ENCODE data around the gene ZSCAN1. TPM values are rescaled to one million over a fixed set of nuclear protein-coding genes. Genes with fewer than 3 reads are reported as not detected.

Gene ZSCAN1
- total RNA-seq, 4 donors from 2014 or later = not detected

- DNase-seq = no peak
- Histone ChIP-seq H3K4me1 (peaks cover 5 to 9% of the 10 kb centered on the region in 2 donors), H3K9me3 (peaks cover 0 to 6% (median 0%) of the 10 kb centered on the region in 3 donors), H3K27me3 (no peaks in the 10 kb centered on the region), H3K4me3 (peak overlapping the region; percentile 85 to 99 (median 98)), H3K27ac (peak overlapping the region in 1 of 4 donors; percentile 83), H3K36me3 (no peaks in the 10 kb centered on the region)
- in situ Hi-C loops (cut with MboI; ENCODE audit: low sequenced_read_pairs in 4 of 4) = no loop called here
- intact Hi-C loops (cut with DNase I; ENCODE audit: low total_unique reads) = loop anchor here (5.0 kb wide), 1 partner anchor 1705 kb away; the partner anchor contains the start of gene ZNF582
- TF ChIP-seq POLR2A (IDR thresholded peaks at IDR 0.05) = no peak
- no peak for TF ChIP-seq CTCF (IDR thresholded peaks at IDR 0.05 in 4 of 5, conservative IDR thresholded peaks at IDR 0.05 in 1 of 5)
- ATAC-seq = no peak
Measured at GRCh38 chr19:58097349-58097748, 63.5 kb downstream of the ZSCAN1 start.

- Histone ChIP-seq H3K4me1 (peaks cover 5 to 9% of the 10 kb centered on the region in 2 donors), H3K4me3 (peak within 1 kb of the TSS; percentile 85 to 99 (median 98)), H3K36me3 (no peaks in the 10 kb centered on the region), H3K27ac (peak within 1 kb of the TSS; percentile 83 to 89 (median 86)), H3K9me3 (peaks cover 0 to 6% (median 3%) of the 10 kb centered on the region in 3 donors), H3K27me3 (no peaks in the 10 kb centered on the region)
- peak; percentile 89 to 92 for DNase-seq
- ATAC-seq = peak; percentile 98 to 99
- in situ Hi-C loops (cut with MboI; ENCODE audit: low sequenced_read_pairs in 4 of 4) = no loop called here
- peak; percentile 28 to 35 for TF ChIP-seq POLR2A (IDR thresholded peaks at IDR 0.05)
- TF ChIP-seq CTCF (IDR thresholded peaks at IDR 0.05 in 4 of 5, conservative IDR thresholded peaks at IDR 0.05 in 1 of 5) = no peak
- intact Hi-C loops (cut with DNase I; ENCODE audit: low total_unique reads) = loop anchor here (1.0 to 5.0 kb wide), 4 partner anchors 39 to 1706 kb away; partner anchors contain the start of genes ZNF135, ZNF274, ZNF582 and ZNF606
Measured at GRCh38 chr19:58097781-58098681, 64.2 kb downstream of the ZSCAN1 start, which contains the start of gene ZSCAN18. Gene ZSCAN18, minus strand, starts transcription at chr19:58098231. Its CDS starts 7,964 bp downstream, at chr19:58090267.

- peak overlapping the region; percentile 85 to 99 (median 98) for H3K4me3 ChIP-seq
- peaks cover 5 to 9% of the 10 kb centered on the region in 2 donors for H3K4me1 ChIP-seq
- in situ Hi-C loops (cut with MboI; ENCODE audit: low sequenced_read_pairs in 4 of 4) = no loop called here
- intact Hi-C loops (cut with DNase I; ENCODE audit: low total_unique reads) = loop anchor here (1.0 to 5.0 kb wide), 4 partner anchors 39 to 1706 kb away; partner anchors contain the start of genes ZNF135, ZNF274, ZNF582 and ZNF606
- H3K9me3 ChIP-seq = peaks cover 0 to 6% (median 3%) of the 10 kb centered on the region in 3 donors
- H3K27ac ChIP-seq = peak overlapping the region; percentile 83 to 89 (median 86)
- no peaks in the 10 kb centered on the region for H3K36me3 ChIP-seq
- DNase-seq = no peak
- H3K27me3 ChIP-seq = no peaks in the 10 kb centered on the region
- TF ChIP-seq POLR2A (IDR thresholded peaks at IDR 0.05) = no peak
- no peak for TF ChIP-seq CTCF (IDR thresholded peaks at IDR 0.05 in 4 of 5, conservative IDR thresholded peaks at IDR 0.05 in 1 of 5)
- peak in 1 of 2 donors; percentile 16 for ATAC-seq
Measured at GRCh38 chr19:58098682-58098998, 64.8 kb downstream of the ZSCAN1 start.

Other genes with a start within 250 kb of the ZSCAN1 start
- gene ZNF552, start 219.1 kb upstream of the ZSCAN1 start, total RNA-seq = 1 to 10 TPM; 1.2 to 2.3 (median 1.8) TPM
- gene ZNF587B, start 203.7 kb upstream of the ZSCAN1 start, total RNA-seq = 1 to 10 TPM; 2.1 to 9.6 (median 6.3) TPM
- gene ZNF587, start 184.2 kb upstream of the ZSCAN1 start, total RNA-seq = 1 to 10 TPM; 4.5 to 9.0 (median 5.5) TPM
- 10 to 100 TPM in 1 of 4 donors, 1 to 10 TPM in 3; 3.3 to 18.0 (median 4.5) TPM for gene ZNF814, start 145.0 kb upstream of the ZSCAN1 start, total RNA-seq
- gene ZNF417, start 117.4 kb upstream of the ZSCAN1 start, total RNA-seq = 1 to 10 TPM; 2.6 to 8.4 (median 4.6) TPM
- gene ZNF418, start 98.6 kb upstream of the ZSCAN1 start, total RNA-seq = 1 to 10 TPM in 2 of 4 donors, under 1 TPM in 2; 0.52 to 2.4 (median 0.87) TPM
- 1 to 10 TPM in 2 of 4 donors, under 1 TPM in 2; 0.93 to 2.6 (median 1.4) TPM for gene ZNF256, start 86.3 kb upstream of the ZSCAN1 start, total RNA-seq
- not detected for gene C19orf18, start 59.5 kb upstream of the ZSCAN1 start, total RNA-seq
- 10 to 100 TPM in 1 of 4 donors, 1 to 10 TPM in 3; 2.9 to 15.3 (median 6.6) TPM for gene ZNF606, start 31.2 kb upstream of the ZSCAN1 start, total RNA-seq
- gene ZNF135, start 25.3 kb downstream of the ZSCAN1 start, total RNA-seq = under 1 TPM; 0.36 to 0.73 (median 0.53) TPM
- 10 to 100 TPM; 11.2 to 20.6 (median 15.2) TPM for gene ZSCAN18, start 64.2 kb downstream of the ZSCAN1 start, total RNA-seq
- gene ZNF329, start 116.8 kb downstream of the ZSCAN1 start, total RNA-seq = 1 to 10 TPM; 1.3 to 2.0 (median 1.7) TPM
- gene ZNF274, start 149.0 kb downstream of the ZSCAN1 start, total RNA-seq = 10 to 100 TPM in 3 of 4 donors, 1 to 10 TPM in 1; 9.0 to 20.7 (median 13.4) TPM
- gene ZNF544, start 194.9 kb downstream of the ZSCAN1 start, total RNA-seq = 1 to 10 TPM; 3.8 to 9.5 (median 6.0) TPM
- 1 to 10 TPM in 2 of 4 donors, under 1 TPM in 2; 0.78 to 2.1 (median 1.2) TPM for gene ZNF8, start 244.9 kb downstream of the ZSCAN1 start, total RNA-seq

Data from gastrocnemius medialis (tissue), 4 donors.